MM.1S (cell line): ENCODE measurements around the gene HTRA1.

Source experiments
- DNase-seq: peaks from one replicate; pipeline ENCODE4 v3.0.0-alpha.2; 2015
- H2AFZ ChIP-seq: fragments of 300-600 bp; sonication (generic); 2 replicates; pipeline ENCODE4 v1.6.0; 2016; ENCODE audit warnings: antibody characterized with exemption, low read length
- H3F3A ChIP-seq: fragments of 300-600 bp; sonication (generic); 2 replicates; pipeline ENCODE4 v1.6.1; 2016; ENCODE audit warnings: mild to moderate bottlenecking, antibody characterized with exemption, low read length, moderate library complexity, mixed read lengths; ENCODE audit not compliant: insufficient read depth
- H3K27ac ChIP-seq: fragments of 300-600 bp; sonication (generic); 2 replicates; pipeline ENCODE4 v1.5.1; 2016; ENCODE audit warnings: mild to moderate bottlenecking, low read length
- H3K27me3 ChIP-seq: fragments of 300-600 bp; sonication (generic); replicated peaks from 2 replicates; pipeline ENCODE4 v1.6.0; 2016; ENCODE audit warnings: low read length; ENCODE audit not compliant: insufficient read depth
- H3K36me3 ChIP-seq: fragments of 300-600 bp; sonication (generic); replicated peaks from 2 replicates; pipeline ENCODE4 v1.6.1; 2016; ENCODE audit warnings: mild to moderate bottlenecking, low read length, mixed read lengths; ENCODE audit not compliant: insufficient read depth
- H3K4me1 ChIP-seq: fragments of 300-600 bp; sonication (generic); 2 replicates; pipeline ENCODE4 v1.6.1; 2016; ENCODE audit warnings: low read length, mixed read lengths
- H3K4me2 ChIP-seq: fragments of 300-600 bp; sonication (generic); 2 replicates; pipeline ENCODE4 v1.6.0; 2016; ENCODE audit warnings: low read depth, low read length
- H3K4me3 ChIP-seq: fragments of 300-600 bp; sonication (generic); 2 replicates; pipeline ENCODE4 v1.5.1; 2016; ENCODE audit warnings: low read length, mixed read lengths
- H3K79me2 ChIP-seq: fragments of 300-600 bp; sonication (generic); 2 replicates; pipeline ENCODE4 v1.6.1; 2016; ENCODE audit warnings: mixed run types, low read length, mixed read lengths
- H3K9ac ChIP-seq: fragments of 300-600 bp; sonication (generic); 2 replicates; pipeline ENCODE4 v1.6.1; 2016; ENCODE audit warnings: low read length, mixed read lengths
- H3K9me2 ChIP-seq: fragments of 300-600 bp; sonication (generic); replicated peaks from 2 replicates; pipeline ENCODE4 v1.6.1; 2016; ENCODE audit warnings: mild to moderate bottlenecking, low read length, mixed read lengths; ENCODE audit not compliant: insufficient read depth
- H3K9me3 ChIP-seq: fragments of 300-600 bp; sonication (generic); replicated peaks from 2 replicates; pipeline ENCODE4 v1.6.1; 2016; ENCODE audit warnings: mild to moderate bottlenecking, low read length, mixed read lengths; ENCODE audit not compliant: insufficient read depth
- H4K20me1 ChIP-seq: fragments of 300-600 bp; sonication (generic); 2 replicates; pipeline ENCODE4 v1.6.1; 2016; ENCODE audit warnings: mild to moderate bottlenecking, low read length, moderate library complexity, mixed read lengths; ENCODE audit not compliant: insufficient read depth
- EZH2 ChIP-seq: fragments of 300-600 bp; sonication (generic); optimal IDR thresholded peaks from 2 replicates; pipeline ENCODE3; 2017; ENCODE audit warnings: low read depth, mild to moderate bottlenecking, antibody characterized with exemption, low read length, mixed read lengths
- EZH2phosphoT487 ChIP-seq: fragments of 300-600 bp; sonication (generic); IDR thresholded peaks from 2 replicates; pipeline ENCODE4 v1.6.1; 2018; ENCODE audit warnings: antibody characterized with exemption, low read length
- TF ChIP-seq, protein P1 (sequence below): fragments of 300-600 bp; sonication (generic); IDR thresholded peaks from 2 replicates; pipeline ENCODE4 v1.5.1; 2016; ENCODE audit warnings: antibody characterized with exemption, low read length, mixed read lengths

HTRA1 gene

DNA sequence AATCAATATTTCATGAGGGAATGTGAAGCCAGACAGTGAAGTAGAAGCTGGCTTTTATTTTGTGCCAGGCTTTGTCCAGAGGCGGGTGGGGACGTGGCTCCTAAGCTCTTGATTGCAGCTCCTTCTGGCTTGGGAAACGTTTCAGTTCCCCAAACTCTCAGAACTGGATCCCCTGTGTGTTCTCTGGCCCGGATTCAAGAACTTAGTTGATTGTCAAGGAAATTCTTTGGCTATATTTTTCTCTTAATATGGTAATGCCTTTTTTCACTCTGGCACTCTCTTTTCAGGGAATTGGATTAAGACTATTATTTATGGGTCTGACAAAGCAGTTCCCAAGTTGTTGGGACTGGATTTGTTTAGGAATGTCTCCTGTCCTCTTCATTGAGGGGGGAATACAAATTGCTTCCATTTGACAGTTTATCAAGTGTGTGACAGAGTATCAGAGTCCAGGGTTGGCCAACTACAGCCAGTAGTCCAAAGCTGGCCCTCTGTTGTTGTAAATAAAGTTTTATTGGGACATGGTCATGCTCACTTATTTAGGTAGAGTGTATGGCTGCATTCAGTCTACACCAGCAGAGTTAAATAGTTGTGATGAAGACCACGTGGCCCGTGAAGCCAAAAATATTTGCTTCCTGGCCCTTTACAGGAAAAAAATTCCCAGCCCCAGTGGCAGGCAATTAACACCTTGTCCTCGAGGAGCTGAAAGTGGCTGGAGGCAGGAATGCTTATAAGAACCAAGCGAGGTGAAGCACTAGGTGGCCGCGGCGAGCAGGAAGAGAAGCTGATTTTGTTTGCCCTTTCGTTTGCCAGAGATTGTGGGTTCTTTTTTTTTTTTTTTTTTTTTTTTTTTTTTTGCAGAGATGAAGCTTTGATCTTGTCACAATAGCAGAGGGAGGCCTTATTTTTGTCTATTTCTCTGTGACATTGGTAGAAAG, 34.3 kb downstream of the HTRA1 start:
- Histone ChIP-seq H3K4me2 (no peak overlapping the region), H4K20me1 (no peaks in the 10 kb centered on the region), H3K4me1 (no peaks in the 10 kb centered on the region), H3K27me3 (no peaks in the 10 kb centered on the region; the same call in 1 of the 2 replicates), H3K9ac (no peak overlapping the region), H3F3A (no peaks in the 10 kb centered on the region), H2AFZ (no peak overlapping the region), H3K27ac (no peak overlapping the region), H3K36me3 (no peaks in the 10 kb centered on the region), H3K4me3 (no peak overlapping the region), H3K79me2 (no peaks in the 10 kb centered on the region), H3K9me2 (no peaks in the 10 kb centered on the region), H3K9me3 (no peaks in the 10 kb centered on the region)
- no peak for TF ChIP-seq EZH2
- no peak for TF ChIP-seq EZH2phosphoT487
- TF ChIP-seq, protein P1, sequence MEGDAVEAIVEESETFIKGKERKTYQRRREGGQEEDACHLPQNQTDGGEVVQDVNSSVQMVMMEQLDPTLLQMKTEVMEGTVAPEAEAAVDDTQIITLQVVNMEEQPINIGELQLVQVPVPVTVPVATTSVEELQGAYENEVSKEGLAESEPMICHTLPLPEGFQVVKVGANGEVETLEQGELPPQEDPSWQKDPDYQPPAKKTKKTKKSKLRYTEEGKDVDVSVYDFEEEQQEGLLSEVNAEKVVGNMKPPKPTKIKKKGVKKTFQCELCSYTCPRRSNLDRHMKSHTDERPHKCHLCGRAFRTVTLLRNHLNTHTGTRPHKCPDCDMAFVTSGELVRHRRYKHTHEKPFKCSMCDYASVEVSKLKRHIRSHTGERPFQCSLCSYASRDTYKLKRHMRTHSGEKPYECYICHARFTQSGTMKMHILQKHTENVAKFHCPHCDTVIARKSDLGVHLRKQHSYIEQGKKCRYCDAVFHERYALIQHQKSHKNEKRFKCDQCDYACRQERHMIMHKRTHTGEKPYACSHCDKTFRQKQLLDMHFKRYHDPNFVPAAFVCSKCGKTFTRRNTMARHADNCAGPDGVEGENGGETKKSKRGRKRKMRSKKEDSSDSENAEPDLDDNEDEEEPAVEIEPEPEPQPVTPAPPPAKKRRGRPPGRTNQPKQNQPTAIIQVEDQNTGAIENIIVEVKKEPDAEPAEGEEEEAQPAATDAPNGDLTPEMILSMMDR: no peak
- no peak for DNase-seq

DNA sequence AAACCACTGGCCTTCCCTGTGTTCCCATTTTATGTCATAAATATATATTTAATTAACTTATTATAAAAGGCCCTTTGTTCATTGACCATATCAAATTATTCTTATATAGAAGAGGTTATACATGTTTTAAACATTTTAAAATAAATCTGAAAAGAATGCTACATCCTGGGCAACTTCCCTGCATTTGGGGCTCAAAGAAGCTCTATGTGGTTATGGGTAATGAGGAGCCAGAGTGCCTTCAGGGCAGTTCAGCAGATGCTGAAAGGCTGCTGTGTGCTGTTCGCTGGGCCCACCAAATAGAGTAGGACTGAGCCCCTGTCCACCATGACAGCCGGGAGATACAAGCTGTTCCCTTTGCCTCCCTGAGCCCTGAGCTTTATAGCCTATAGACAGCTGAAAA, 35.9 kb downstream of the HTRA1 start:
- Histone ChIP-seq H3K4me1 (no peaks in the 10 kb centered on the region), H3K9ac (no peak overlapping the region), H3K4me2 (no peak overlapping the region), H3K27ac (no peak overlapping the region), H3K27me3 (no peaks in the 10 kb centered on the region), H3K9me3 (no peaks in the 10 kb centered on the region), H3K4me3 (no peak overlapping the region), H4K20me1 (no peaks in the 10 kb centered on the region), H3K9me2 (no peaks in the 10 kb centered on the region), H2AFZ (no peak overlapping the region), H3K36me3 (no peaks in the 10 kb centered on the region), H3F3A (no peaks in the 10 kb centered on the region), H3K79me2 (no peaks in the 10 kb centered on the region)
- DNase-seq: no peak
- TF ChIP-seq EZH2phosphoT487 (no peak), EZH2 (no peak)
- TF ChIP-seq, protein P1: no peak

DNA sequence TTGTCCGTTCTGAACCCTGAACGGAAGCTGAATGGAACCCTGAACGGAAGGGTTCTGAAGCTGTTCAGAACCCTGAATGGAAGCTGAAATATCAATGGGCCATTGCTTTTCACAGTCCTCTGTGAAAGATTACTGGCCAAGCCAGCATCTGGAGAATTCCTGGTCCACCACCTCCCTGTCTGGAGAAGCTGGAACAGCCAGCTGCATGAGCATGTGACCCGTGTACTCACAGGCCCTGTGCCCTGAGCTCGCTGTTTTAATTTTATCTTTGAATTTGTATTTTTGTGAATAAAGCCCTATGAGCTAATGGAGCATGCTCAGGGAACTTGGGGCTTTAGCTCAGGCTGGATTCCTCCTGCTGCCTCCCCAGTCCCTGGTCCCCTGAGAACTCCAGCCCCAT, 37.2 kb downstream of the HTRA1 start:
- TF ChIP-seq, protein P1: no peak
- Histone ChIP-seq H3K9ac (no peak overlapping the region), H3F3A (no peaks in the 10 kb centered on the region), H3K9me3 (no peaks in the 10 kb centered on the region), H4K20me1 (no peaks in the 10 kb centered on the region), H3K4me2 (no peak overlapping the region), H3K79me2 (no peaks in the 10 kb centered on the region), H3K27me3 (no peaks in the 10 kb centered on the region), H3K9me2 (no peaks in the 10 kb centered on the region), H3K27ac (no peak overlapping the region), H2AFZ (no peak overlapping the region), H3K4me3 (no peak overlapping the region), H3K36me3 (no peaks in the 10 kb centered on the region), H3K4me1 (no peaks in the 10 kb centered on the region)
- no peak for DNase-seq
